NB4 (cell line): ENCODE results near the gene AVEN.

Experiments used
- CTCF ChIP-seq: IDR thresholded peaks from one replicate; pipeline ENCODE4 v1.5.1; 2012; ENCODE audit warnings: low read depth, low read length
- MAX ChIP-seq: IDR thresholded peaks from 2 replicates; pipeline ENCODE4 v1.6.1; 2011; ENCODE audit warnings: low read depth, low read length
- MYC ChIP-seq: IDR thresholded peaks from 2 replicates; pipeline ENCODE4 v1.6.1; 2011; ENCODE audit warnings: low read depth, low read length
- POLR2A ChIP-seq: IDR thresholded peaks from 2 replicates; pipeline ENCODE4 v1.6.1; 2011; ENCODE audit warnings: mild to moderate bottlenecking; ENCODE audit not compliant: insufficient read length; ENCODE audit errors: extremely low read depth

GRCh38 chr15:34001536-34001935 lies 37.5 kb downstream of the AVEN start:
- TF ChIP-seq POLR2A (no peak), CTCF (no peak), MYC (no peak), MAX (no peak)
